Fibroblast of mammary gland (primary cell): Measurements from ENCODE around the gene RBM4B.

ENCODE experiments used
- DNase-seq: peaks from one replicate; pipeline ENCODE4 v3.0.0-alpha.2; 2010; ENCODE audit warnings: low read depth
- H3K4me3 ChIP-seq: 2 replicates; pipeline ENCODE4 v1.5.1; 2011; ENCODE audit warnings: low read depth, mild to moderate bottlenecking, low read length, moderate library complexity; ENCODE audit not compliant: control insufficient read depth
- TF ChIP-seq, protein P1 (sequence below): conservative IDR thresholded peaks from 2 replicates; pipeline ENCODE4 v1.5.1; 2011; ENCODE audit warnings: low read depth, low read length, inconsistent platforms; ENCODE audit not compliant: control insufficient read depth, insufficient read depth

Gene RBM4B

DNA sequence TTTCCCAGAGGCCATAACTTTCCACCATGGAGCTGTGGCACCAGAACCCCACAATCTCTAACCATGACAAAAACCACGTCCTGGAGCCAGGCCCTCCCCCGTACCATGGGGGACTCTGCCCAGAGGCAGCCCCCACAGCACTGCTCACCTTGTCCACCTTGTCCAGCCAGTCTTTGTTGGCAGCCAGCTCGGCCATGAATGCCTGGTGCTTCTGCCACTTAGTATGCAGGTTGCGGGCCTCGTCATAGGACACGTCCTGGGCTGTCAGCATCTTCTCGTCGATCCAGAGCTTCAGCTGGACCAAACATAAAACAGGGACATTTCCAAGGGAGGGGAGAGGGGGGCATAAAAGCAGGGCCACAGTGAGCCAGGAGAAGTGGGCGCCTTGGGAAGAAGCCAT, 20.8 kb upstream of the RBM4B start:
- TF ChIP-seq, protein P1, sequence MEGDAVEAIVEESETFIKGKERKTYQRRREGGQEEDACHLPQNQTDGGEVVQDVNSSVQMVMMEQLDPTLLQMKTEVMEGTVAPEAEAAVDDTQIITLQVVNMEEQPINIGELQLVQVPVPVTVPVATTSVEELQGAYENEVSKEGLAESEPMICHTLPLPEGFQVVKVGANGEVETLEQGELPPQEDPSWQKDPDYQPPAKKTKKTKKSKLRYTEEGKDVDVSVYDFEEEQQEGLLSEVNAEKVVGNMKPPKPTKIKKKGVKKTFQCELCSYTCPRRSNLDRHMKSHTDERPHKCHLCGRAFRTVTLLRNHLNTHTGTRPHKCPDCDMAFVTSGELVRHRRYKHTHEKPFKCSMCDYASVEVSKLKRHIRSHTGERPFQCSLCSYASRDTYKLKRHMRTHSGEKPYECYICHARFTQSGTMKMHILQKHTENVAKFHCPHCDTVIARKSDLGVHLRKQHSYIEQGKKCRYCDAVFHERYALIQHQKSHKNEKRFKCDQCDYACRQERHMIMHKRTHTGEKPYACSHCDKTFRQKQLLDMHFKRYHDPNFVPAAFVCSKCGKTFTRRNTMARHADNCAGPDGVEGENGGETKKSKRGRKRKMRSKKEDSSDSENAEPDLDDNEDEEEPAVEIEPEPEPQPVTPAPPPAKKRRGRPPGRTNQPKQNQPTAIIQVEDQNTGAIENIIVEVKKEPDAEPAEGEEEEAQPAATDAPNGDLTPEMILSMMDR = no peak
- no peak overlapping the region for H3K4me3 ChIP-seq
- DNase-seq = no peak

DNA sequence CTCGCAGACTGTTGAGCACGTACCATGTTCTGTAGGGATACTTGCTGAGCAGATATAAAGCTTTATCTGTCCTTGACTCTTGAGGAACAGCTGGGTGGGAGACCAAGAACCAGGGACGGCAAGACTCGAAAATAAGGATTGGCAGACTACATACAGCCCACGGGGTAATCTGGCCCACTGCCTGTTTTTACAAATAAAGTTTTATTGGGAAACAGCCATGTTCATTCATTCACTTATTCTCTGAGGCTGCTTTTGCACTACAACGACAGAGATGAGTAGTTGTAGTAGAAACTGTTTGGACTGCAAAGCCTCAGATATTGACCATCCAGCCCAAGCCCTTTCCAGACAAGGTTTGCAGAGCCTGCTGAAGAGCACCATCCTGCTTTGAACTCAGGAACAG, 20.3 kb upstream of the RBM4B start:
- no peak overlapping the region for H3K4me3 ChIP-seq
- TF ChIP-seq, protein P1 = no peak
- DNase-seq = no peak

DNA sequence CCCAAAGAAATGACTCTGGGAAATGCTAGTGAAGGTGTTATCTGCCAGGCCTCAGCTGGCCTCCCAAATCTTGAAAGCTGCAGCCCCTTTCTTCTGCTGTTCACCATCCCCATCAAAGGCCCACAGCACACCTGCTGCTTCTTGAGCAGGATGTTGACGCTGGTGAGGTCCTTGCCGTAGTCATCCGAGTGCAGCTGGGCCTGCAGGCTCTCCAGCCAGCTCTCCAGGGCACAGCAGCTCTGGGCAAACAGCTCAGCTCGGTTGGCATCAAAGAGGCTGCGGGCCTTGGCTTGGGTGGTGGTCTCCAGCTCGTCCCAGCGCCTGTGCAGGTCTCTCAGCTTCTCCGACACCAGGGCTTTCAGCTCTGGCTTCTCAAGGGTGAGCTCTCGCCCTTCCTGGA, 18.5 kb upstream of the RBM4B start:
- TF ChIP-seq, protein P1 = no peak
- no peak for DNase-seq
- no peak overlapping the region for H3K4me3 ChIP-seq

DNA sequence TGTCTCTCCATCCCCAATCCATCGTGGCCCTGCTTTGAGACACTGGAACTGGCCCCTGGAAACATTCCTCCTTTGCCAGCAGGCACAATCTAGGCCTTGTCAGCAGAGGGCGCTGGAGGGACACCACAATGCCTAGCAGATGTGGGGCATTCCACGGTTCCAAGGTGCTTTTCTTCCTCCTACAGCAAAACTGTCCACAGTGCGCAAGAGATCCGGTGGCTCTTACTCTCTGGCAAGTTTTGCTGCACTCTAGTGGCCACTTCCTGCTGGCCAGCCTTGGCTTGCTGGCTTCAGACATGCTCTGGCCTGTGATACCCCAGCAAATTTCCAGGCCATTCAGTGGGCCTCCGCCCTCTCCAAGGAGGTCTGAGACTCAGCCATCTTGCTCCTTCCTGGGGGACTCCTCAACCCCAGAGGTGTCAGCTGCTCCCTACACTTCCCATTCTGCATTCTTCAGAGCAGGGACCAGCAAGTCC, 17.1 kb upstream of the RBM4B start:
- no peak overlapping the region for H3K4me3 ChIP-seq
- peak; percentile 97 for DNase-seq
- TF ChIP-seq, protein P1 = peak; percentile 98

DNA sequence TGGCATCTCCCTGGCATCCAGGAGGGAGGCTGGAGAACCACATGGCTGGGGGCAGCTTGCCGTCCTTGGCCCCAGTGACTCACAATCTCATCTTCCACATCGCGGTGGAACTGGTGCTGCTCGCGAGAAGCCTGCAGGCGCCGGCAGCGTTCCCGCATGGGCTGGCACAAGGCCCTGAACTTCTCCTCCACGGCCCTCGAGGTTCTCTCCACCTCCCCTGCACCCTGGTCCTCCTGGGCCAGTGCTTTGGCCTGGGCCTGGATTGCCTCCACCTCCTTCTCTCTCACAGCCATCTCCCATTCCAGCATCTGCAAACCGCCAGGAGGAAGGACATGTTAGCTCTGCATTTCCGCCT, 16.3 kb upstream of the RBM4B start:
- H3K4me3 ChIP-seq = no peak overlapping the region
- no peak for DNase-seq
- TF ChIP-seq, protein P1 = no peak

DNA sequence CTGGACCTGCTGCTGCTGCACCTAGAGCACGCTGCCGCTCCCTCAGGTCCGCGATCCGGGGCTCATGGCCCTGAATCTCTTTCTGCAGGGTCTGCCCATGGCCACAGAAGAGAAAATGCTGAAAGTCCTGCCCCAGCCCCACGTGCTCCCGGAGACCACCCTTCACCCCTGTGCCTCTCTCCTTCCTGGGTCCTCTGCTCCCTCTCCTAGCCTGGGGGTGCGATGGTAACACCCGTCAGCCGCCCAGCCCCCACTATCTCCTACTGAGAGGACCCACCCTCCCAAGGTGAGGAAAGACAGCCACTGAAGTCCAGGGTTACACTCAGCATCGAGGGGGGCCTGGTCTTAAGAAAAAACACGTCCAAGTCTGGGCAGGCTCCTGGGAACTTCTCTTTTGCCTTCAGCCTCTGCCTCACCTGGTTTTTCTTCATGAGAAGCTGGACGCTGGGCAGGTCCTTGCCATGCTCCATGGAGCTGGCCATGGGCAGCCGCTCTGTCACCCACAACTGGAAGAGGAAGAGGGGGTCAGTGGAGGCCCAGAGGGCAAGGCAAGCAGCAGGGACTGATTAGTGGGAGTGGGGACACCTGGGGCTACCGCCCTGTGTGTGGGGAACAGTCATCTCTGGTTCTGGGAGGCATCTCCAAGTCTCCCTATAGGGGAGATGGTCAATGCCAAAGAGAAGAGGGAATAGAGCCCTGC, 15.8 kb upstream of the RBM4B start:
- H3K4me3 ChIP-seq = no peak overlapping the region
- TF ChIP-seq, protein P1 = no peak

More for the DNA sequence above, 15.8 kb upstream of the RBM4B start:
- DNase-seq = no peak
